Measurements from ENCODE around the gene YPEL1. TPM values are rescaled to one million over a fixed set of nuclear protein-coding genes. Genes with fewer than 3 reads are reported as not detected.

Gene YPEL1
- total and polyA plus RNA-seq, 2 of the 8 experiments (the other 6 are each of a cell fraction or from before 2014, with no cell fraction given): 6.0 to 6.7 TPM

DNA sequence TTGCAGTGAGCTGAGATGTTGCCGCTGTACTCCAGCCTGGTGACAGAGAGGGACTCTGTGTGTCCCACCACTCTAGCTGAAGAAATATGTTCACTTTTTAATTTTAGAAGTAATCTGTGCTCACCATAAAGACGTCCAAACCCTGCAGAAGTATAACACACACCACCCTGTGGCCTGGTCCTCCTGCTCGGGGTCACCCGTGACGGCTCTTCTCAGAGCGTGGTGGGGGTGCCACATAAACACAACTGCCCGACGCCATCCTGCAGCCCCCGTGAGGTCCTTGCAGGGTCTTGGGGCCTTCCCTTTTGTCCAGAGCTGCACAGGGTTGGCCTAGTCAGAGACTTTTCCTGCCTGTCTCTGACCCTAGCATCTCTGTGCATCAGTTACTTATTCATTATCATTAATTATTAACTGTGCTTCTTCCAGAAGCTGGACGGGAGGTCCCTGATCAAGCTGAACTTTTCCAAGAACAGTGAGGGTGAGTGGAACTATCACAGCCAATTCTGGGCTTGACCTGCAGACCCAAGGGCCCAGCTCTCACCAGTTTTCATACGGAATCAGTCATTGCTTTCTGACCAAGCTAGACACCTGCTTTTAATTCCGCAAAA lies 60.9 kb downstream of the YPEL1 start:
- Histone ChIP-seq H3K79me1 (ENCODE audit: low read depth, low read length) (no peaks in the 10 kb centered on the region), H3K23ac (ENCODE audit: insufficient read length) (no peak overlapping the region), H3K4me3 (ENCODE audit: extremely low read depth in 1 of 4, insufficient read depth in 2 of 4, low read depth in 3 of 4, low read length in 4 of 4) (no peak overlapping the region), H2BK5ac (ENCODE audit: low read depth, low read length) (no peak overlapping the region), H3K79me2 (ENCODE audit: control insufficient read depth in 1 of 2, insufficient read depth in 2 of 2, low read length in 2 of 2) (no peaks in the 10 kb centered on the region), H3K18ac (ENCODE audit: extremely low read depth, low read length) (no peak overlapping the region), H4K8ac (ENCODE audit: extremely low read depth, insufficient read depth, low read length) (no peak overlapping the region), H4K5ac (ENCODE audit: insufficient read length, low read depth, low read length) (no peak overlapping the region), H3K9me3 (ENCODE audit: insufficient read depth in 2 of 2, low read depth in 1 of 2, low read length in 1 of 2) (peaks cover 0 to 12% of the 10 kb centered on the region in 2 experiments; a peak in 1 of 4 replicates), H3K4me1 (replicated peaks in 1 of 4; ENCODE audit: control insufficient read depth in 3 of 4, insufficient read depth in 4 of 4, low read length in 3 of 4) (no peaks in the 10 kb centered on the region), H3K27me3 (replicated peaks in 1 of 4; ENCODE audit: control insufficient read depth in 3 of 4, extremely low read depth in 1 of 4, insufficient read depth in 3 of 4, low read length in 3 of 4) (no peaks in the 10 kb centered on the region), H3K4me2 (ENCODE audit: insufficient read depth in 1 of 2, low read depth in 2 of 2, low read length in 2 of 2) (no peak overlapping the region), H3K9ac (replicated peaks in 1 of 4; ENCODE audit: extremely low read depth in 1 of 4, low read depth in 3 of 4, low read length in 3 of 4) (no peak overlapping the region), H3K14ac (ENCODE audit: insufficient read length) (no peak overlapping the region), H2BK12ac (ENCODE audit: low read depth, low read length) (no peak overlapping the region), H4K20me1 (replicated peaks in 1 of 2; ENCODE audit: control insufficient read depth in 1 of 2, insufficient read depth in 2 of 2, low read length in 2 of 2) (no peaks in the 10 kb centered on the region), H2AFZ (ENCODE audit: low read length) (no peak overlapping the region), H2AK5ac (ENCODE audit: low read depth, low read length) (no peak overlapping the region), H4K91ac (replicated peaks; ENCODE audit: insufficient read length, low read length) (no peak overlapping the region), H2BK120ac (replicated peaks; ENCODE audit: low read depth, low read length) (no peak overlapping the region), H2BK20ac (ENCODE audit: low read length) (no peak overlapping the region), H2BK15ac (ENCODE audit: low read length) (no peak overlapping the region), H3K36me3 (ENCODE audit: control insufficient read depth in 2 of 4, insufficient read depth in 4 of 4, low read length in 3 of 4) (peaks cover 11 to 21% (median 17%) of the 10 kb centered on the region in 4 experiments; a peak in 6 of 8 replicates), H3K27ac (ENCODE audit: low read depth, low read length) (no peak overlapping the region), H3K56ac (replicated peaks; ENCODE audit: insufficient read length, low read depth, low read length) (no peak overlapping the region), H3K4ac (replicated peaks; ENCODE audit: insufficient read length, low read depth, low read length) (no peak overlapping the region), H3K23me2 (ENCODE audit: low read depth, low read length) (no peaks in the 10 kb centered on the region)
- CTCF ChIA-PET (ENCODE audit: partially characterized antibody): interaction anchor here (1.0 kb wide), 1 partner anchor 32 kb away, joined by 3 read pairs; the partner anchor contains the start of gene SDF2L1
- no peak for FAIRE-seq
- POLR2A ChIA-PET (ENCODE audit: partially characterized antibody): interaction anchor here (0.6 to 1.6 kb wide), 3 partner anchors 9 to 50 kb away, joined by 3 to 4 read pairs (median 3); partner anchors contain the start of gene PPIL2
- TF ChIP-seq GABPA (IDR thresholded peaks at IDR 0.05; ENCODE audit: borderline replicate concordance, insufficient read depth, low read length): no peak
- no peak for TF ChIP-seq TEAD4 (IDR thresholded peaks at IDR 0.05; ENCODE audit: low read depth, low read length)
- TF ChIP-seq, protein P1, sequence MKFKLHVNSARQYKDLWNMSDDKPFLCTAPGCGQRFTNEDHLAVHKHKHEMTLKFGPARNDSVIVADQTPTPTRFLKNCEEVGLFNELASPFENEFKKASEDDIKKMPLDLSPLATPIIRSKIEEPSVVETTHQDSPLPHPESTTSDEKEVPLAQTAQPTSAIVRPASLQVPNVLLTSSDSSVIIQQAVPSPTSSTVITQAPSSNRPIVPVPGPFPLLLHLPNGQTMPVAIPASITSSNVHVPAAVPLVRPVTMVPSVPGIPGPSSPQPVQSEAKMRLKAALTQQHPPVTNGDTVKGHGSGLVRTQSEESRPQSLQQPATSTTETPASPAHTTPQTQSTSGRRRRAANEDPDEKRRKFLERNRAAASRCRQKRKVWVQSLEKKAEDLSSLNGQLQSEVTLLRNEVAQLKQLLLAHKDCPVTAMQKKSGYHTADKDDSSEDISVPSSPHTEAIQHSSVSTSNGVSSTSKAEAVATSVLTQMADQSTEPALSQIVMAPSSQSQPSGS (IDR thresholded peaks at IDR 0.05; ENCODE audit: low read length): no peak
- no peak for TF ChIP-seq EP300 (IDR thresholded peaks at IDR 0.05; ENCODE audit: borderline replicate concordance in 1 of 2, low read depth in 2 of 2, low read length in 2 of 2)
- TF ChIP-seq ASH2L (IDR thresholded peaks at IDR 0.05; ENCODE audit: low read length): no peak
- TF ChIP-seq EZH2 (IDR thresholded peaks at IDR 0.05; ENCODE audit: low read depth, low read length, severe bottlenecking): no peak
- TF ChIP-seq PHF8 (conservative IDR thresholded peaks at IDR 0.05; ENCODE audit: low read depth, low read length): no peak
- TF ChIP-seq RXRA (IDR thresholded peaks at IDR 0.05; ENCODE audit: insufficient read depth, low read depth, low read length): no peak
- TF ChIP-seq CHD2 (IDR thresholded peaks at IDR 0.05; ENCODE audit: low read length): no peak
- no peak for DNase-seq (ENCODE audit: low read depth in 1 of 2, low spot score in 2 of 2)
- WGBS, 2 experiments (ENCODE audit: extremely low coverage in 1 of 2, insufficient coverage in 1 of 2, insufficient read length in 1 of 2, insufficient replicate concordance in 2 of 2, low coverage in 1 of 2, low lambda C conversion rate in 2 of 2, missing lambda C conversion rate in 1 of 2): 92% methylated on average over 12 of the region's 12 CpGs; no CpG with 5 or more reads in 1 of the 2 experiments

Measured in H1 (cell line).